Upper lobe of left lung (tissue), 4 donors: ENCODE measurements around the gene KCNJ8.

Source experiments
- POLR2A ChIP-seq, 4 donors: fragments of 450-650 bp; IDR thresholded peaks; one replicate each; pipeline ENCODE4 v1.5.1; 2016 to 2017; ENCODE audit warnings: antibody characterized with exemption in 4 of 4, mild to moderate bottlenecking in 2 of 4
- POLR2AphosphoS5 ChIP-seq, 2 donors: sonication (generic); formaldehyde crosslinking; IDR thresholded peaks; one replicate each; pipeline ENCODE4 v1.5.1; 2017; ENCODE audit warnings: antibody characterized with exemption in 2 of 2
- TF ChIP-seq, protein P1 (sequence below), 6 experiments: fragments of 450-650 bp in 4 of 6; fragments of 200-600 bp in 2 of 6; sonication (generic) in 2 of 6; IDR thresholded peaks; one replicate each; pipeline ENCODE4 v1.5.1; 2016 to 2019; ENCODE audit warnings: antibody characterized with exemption in 6 of 6

DNA sequence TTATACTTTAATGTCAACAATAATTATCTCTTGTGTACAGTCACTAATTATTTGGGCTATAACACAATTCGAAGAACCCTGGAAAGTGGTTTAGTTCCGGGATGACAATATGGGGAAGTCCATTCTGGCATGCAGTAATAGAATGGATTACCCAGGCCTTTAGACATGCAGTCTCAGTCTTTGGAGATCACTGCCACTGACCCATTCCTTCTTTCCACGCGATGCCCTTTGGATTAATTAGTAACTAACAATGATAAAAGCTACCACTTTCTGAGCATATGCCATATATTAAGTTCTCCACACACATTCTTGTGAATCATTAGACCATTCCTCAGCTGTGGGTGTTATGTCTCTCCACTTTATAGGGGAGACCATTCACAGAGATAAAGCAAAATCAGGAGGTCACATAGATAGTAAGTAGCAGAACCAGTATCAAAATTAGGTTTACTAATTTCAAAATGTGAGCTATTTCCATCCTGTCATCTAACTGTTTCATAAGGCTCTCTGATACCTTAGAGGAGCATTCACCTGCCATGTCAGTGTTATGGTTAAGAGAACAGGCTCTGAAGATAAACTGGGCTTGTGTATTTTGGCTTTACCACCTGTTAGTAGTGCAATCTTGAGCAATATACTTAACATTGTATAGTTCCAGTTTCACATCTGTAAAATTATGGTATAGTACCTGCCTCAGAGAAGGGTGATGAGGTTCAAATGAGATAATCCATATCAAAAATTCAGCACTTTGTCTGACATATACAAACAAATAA lies 27.2 kb upstream of the KCNJ8 start:
- TF ChIP-seq POLR2A (IDR thresholded peaks at IDR 0.05) (no peak), POLR2AphosphoS5 (IDR thresholded peaks at IDR 0.05) (no peak)
- TF ChIP-seq, protein P1, sequence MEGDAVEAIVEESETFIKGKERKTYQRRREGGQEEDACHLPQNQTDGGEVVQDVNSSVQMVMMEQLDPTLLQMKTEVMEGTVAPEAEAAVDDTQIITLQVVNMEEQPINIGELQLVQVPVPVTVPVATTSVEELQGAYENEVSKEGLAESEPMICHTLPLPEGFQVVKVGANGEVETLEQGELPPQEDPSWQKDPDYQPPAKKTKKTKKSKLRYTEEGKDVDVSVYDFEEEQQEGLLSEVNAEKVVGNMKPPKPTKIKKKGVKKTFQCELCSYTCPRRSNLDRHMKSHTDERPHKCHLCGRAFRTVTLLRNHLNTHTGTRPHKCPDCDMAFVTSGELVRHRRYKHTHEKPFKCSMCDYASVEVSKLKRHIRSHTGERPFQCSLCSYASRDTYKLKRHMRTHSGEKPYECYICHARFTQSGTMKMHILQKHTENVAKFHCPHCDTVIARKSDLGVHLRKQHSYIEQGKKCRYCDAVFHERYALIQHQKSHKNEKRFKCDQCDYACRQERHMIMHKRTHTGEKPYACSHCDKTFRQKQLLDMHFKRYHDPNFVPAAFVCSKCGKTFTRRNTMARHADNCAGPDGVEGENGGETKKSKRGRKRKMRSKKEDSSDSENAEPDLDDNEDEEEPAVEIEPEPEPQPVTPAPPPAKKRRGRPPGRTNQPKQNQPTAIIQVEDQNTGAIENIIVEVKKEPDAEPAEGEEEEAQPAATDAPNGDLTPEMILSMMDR (IDR thresholded peaks at IDR 0.05): no peak
